PC-9 (cell line): ENCODE results near the gene SNAI3. TPM values are rescaled to one million over a fixed set of nuclear protein-coding genes. Genes with fewer than 3 reads are reported as not detected.

ENCODE experiments used
- BruUV-seq: library from RNA; stranded (reverse); fragments of 400-500 nt; replicated peaks from 2 replicates; lab custom pipeline; 2021; lab: Mats Ljungman, UMichigan
- CTCF ChIA-PET: fragments of 300-600 bp; sonication (Branson Sonifier 250); formaldehyde crosslinking; loops from one replicate; lab custom pipeline; 2022; ENCODE audit warnings: antibody characterized with exemption; lab: Charles Lee
- POLR2A ChIA-PET: fragments of 300-600 bp; sonication (Branson Sonifier 250); formaldehyde crosslinking; loops from one replicate; lab custom pipeline; 2022; ENCODE audit warnings: antibody characterized with exemption; ENCODE audit not compliant: unreplicated experiment; lab: Charles Lee
- DNase-seq, 2 experiments: peaks; one replicate each; pipeline versions ENCODE4 v3.0.0 to v3.0.0-alpha.2; 2015 to 2022; ENCODE audit warnings: mixed read lengths in 1 of 2
- H2AFZ ChIP-seq: fragments of 200-600 bp; sonication (generic); 2 replicates; pipeline ENCODE4 v1.8.1; 2017; ENCODE audit warnings: antibody characterized with exemption
- H3F3A ChIP-seq: fragments of 200-600 bp; sonication (generic); 2 replicates; pipeline ENCODE4 v1.8.1; 2017; ENCODE audit warnings: antibody characterized with exemption, mild to moderate bottlenecking, low read depth; ENCODE audit not compliant: insufficient read depth
- H3K27ac ChIP-seq: fragments of 200-600 bp; sonication (generic); 2 replicates; pipeline ENCODE4 v1.6.1; 2016; ENCODE audit warnings: mixed run types
- H3K27me3 ChIP-seq: fragments of 200-600 bp; sonication (generic); 2 replicates; pipeline ENCODE4 v1.6.1; 2016; ENCODE audit warnings: low read depth, mixed run types; ENCODE audit not compliant: insufficient read depth
- H3K36me3 ChIP-seq: fragments of 200-600 bp; sonication (generic); 2 replicates; pipeline ENCODE4 v1.6.1; 2016; ENCODE audit warnings: low read depth, mixed run types
- H3K4me1 ChIP-seq: fragments of 200-600 bp; sonication (generic); replicated peaks from 2 replicates; pipeline ENCODE4 v1.6.1; 2016; ENCODE audit warnings: mixed run types; ENCODE audit not compliant: insufficient read depth
- H3K4me2 ChIP-seq: fragments of 200-600 bp; sonication (generic); 2 replicates; pipeline ENCODE4 v1.6.1; 2017; ENCODE audit warnings: mixed run types
- H3K4me3 ChIP-seq: fragments of 200-600 bp; sonication (generic); 2 replicates; pipeline ENCODE4 v1.6.1; 2016; ENCODE audit warnings: mixed run types
- H3K79me2 ChIP-seq: fragments of 200-600 bp; sonication (generic); 2 replicates; pipeline ENCODE4 v1.6.1; 2017; ENCODE audit warnings: low read depth, mixed run types
- H3K9me2 ChIP-seq: fragments of 200-600 bp; sonication (generic); 2 replicates; pipeline ENCODE4 v1.8.1; 2017; ENCODE audit warnings: mild to moderate bottlenecking; ENCODE audit not compliant: insufficient read depth
- H3K9me3 ChIP-seq: fragments of 200-600 bp; sonication (generic); 2 replicates; pipeline ENCODE4 v1.8.1; 2016; ENCODE audit warnings: low read depth; ENCODE audit not compliant: insufficient read depth
- H4K20me1 ChIP-seq: fragments of 200-600 bp; sonication (generic); 2 replicates; pipeline ENCODE4 v1.8.1; 2017; ENCODE audit not compliant: insufficient read depth
- CTCF ChIP-seq: fragments of 200-600 bp; sonication (generic); conservative IDR thresholded peaks from 2 replicates; pipeline ENCODE4 v1.6.1; 2017; ENCODE audit warnings: mixed run types, antibody characterized with exemption, mild to moderate bottlenecking, moderate library complexity
- EZH2 ChIP-seq: fragments of 200-600 bp; sonication (generic); IDR thresholded peaks from 2 replicates; pipeline ENCODE4 v1.8.0; 2017; ENCODE audit warnings: antibody characterized with exemption, low read depth
- intact Hi-C: fragments of 100-400 bp; cut with micrococcal nuclease; formaldehyde crosslinking; loops from one replicate; pipeline ENCODE4 v1.10.0; 2022; ENCODE audit not compliant: unreplicated experiment
- total RNA-seq: library from RNA; stranded (reverse); gene quantifications from 2 replicates; pipeline ENCODE4 v1.2.3, GENCODE V29; 2021

The SNAI3 gene
- total RNA-seq, 1 experiment from 2014 or later = 1.3 TPM

DNA sequence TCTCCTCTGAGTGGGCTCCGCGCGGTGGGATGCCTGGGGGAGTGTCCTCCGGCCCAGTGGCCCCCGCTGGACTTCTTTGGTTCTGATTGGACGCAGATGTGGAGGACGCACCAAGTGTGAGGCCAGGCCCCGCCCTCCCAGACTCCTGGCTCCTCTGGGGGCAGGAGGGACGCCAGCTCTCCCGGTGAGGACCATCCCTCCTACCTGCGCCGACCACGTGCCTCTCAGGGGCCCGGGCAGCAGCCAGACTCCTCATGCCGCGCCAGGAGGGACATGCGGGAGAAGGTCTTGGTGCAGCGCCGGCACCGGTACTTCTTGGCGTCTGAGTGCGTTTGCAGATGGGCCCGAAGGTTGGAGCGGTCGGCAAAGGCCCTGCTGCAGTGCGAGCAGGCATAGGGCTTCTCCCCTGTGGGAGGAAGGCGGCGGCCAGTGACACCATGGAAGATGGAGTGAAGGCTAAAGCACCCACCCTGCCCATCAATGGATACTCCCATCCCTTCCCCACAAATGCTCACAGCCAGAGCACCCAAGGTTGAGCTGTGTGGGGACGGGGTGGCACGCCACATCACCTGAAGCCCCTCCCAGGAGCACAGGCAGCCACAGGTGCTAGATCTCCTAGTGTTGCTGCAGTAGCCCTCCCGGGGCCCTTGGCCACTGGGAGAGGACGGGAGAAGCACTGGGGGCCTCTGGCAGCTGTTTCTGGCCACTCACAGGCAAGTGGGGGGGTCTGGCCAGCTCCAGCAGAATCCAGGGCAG, 7.9 kb downstream of the SNAI3 start:
- Histone ChIP-seq H3K9me3 (no peaks in the 10 kb centered on the region), H3K4me1 (peaks cover 16% of the 10 kb centered on the region), H3K79me2 (no peaks in the 10 kb centered on the region), H3K4me3 (no peak overlapping the region), H3K9me2 (no peaks in the 10 kb centered on the region), H3K27me3 (no peaks in the 10 kb centered on the region), H2AFZ (no peak overlapping the region), H3K36me3 (no peaks in the 10 kb centered on the region), H3K27ac (0 out of 2 replicates have a peak overlapping the region, but pooled peaks have one; percentile 3), H3K4me2 (no peak overlapping the region), H3F3A (peaks cover 8% of the 10 kb centered on the region; the same call in 1 of the 2 replicates), H4K20me1 (no peaks in the 10 kb centered on the region; the same call in 1 of the 2 replicates)
- ChIA-PET POLR2A (no interaction called here), CTCF (no interaction called here)
- TF ChIP-seq EZH2 = no peak
- TF ChIP-seq CTCF = no peak
- intact Hi-C loops = no loop called here
- DNase-seq = no peak
- BruUV-seq = no TSS peak

DNA sequence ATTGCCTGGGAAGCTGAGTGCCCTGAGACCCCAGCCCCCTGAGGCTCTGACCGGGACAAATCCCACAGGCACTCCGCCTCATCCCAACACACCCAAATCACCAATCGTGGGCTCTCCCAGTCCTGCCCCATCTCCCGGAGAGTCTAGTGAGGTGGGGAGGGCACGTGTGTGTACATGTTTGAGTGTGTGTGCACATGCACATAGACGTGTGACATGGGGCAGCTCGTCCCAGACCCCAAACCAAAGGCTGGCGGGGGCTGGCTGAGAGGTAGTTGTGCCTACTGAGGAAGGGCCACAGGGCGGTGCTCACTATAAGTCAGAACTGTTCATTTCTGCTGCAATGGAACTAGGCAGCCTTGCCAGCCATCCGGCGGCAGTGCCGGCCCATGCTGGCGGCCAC, 8.6 kb downstream of the SNAI3 start:
- CTCF ChIA-PET = no interaction called here

More for the DNA sequence above, 8.6 kb downstream of the SNAI3 start:
- no peak overlapping the region for H3K27ac ChIP-seq
- no TSS peak for BruUV-seq
- H3F3A ChIP-seq = peaks cover 8% of the 10 kb centered on the region; the same call in 1 of the 2 replicates
- H3K9me2 ChIP-seq = no peaks in the 10 kb centered on the region
- H3K79me2 ChIP-seq = no peaks in the 10 kb centered on the region
- DNase-seq = no peak
- no peaks in the 10 kb centered on the region for H3K36me3 ChIP-seq
- no peaks in the 10 kb centered on the region; the same call in 1 of the 2 replicates for H4K20me1 ChIP-seq
- H3K27me3 ChIP-seq = no peaks in the 10 kb centered on the region
- H3K4me2 ChIP-seq = no peak overlapping the region
- peaks cover 16% of the 10 kb centered on the region for H3K4me1 ChIP-seq
- H3K9me3 ChIP-seq = no peaks in the 10 kb centered on the region
- H2AFZ ChIP-seq = no peak overlapping the region
- intact Hi-C loops = no loop called here
- POLR2A ChIA-PET = no interaction called here
- TF ChIP-seq CTCF (no peak), EZH2 (no peak)
- no peak overlapping the region for H3K4me3 ChIP-seq
